Gastrocnemius medialis (tissue), 4 donors: ENCODE measurements around the gene HDAC4.

ENCODE experiments used
- POLR2A ChIP-seq, 2 donors: fragments of 450-650 bp; IDR thresholded peaks; one replicate each; pipeline ENCODE4 v1.6.1; 2017; ENCODE audit warnings: antibody characterized with exemption in 2 of 2, mild to moderate bottlenecking in 2 of 2, moderate library complexity in 2 of 2
- TF ChIP-seq, protein P1 (sequence below), 5 experiments: fragments of 450-650 bp in 3 of 5; fragments of 200-600 bp in 2 of 5; sonication (generic) in 2 of 5; IDR thresholded peaks in 4 of 5; conservative IDR thresholded peaks in 1 of 5; 1 replicate in 4 of 5; 2 replicates in 1 of 5; pipeline ENCODE4 v1.5.1; 2016 to 2019; ENCODE audit warnings: antibody characterized with exemption in 5 of 5, mild to moderate bottlenecking in 3 of 5, moderate library complexity in 3 of 5

DNA sequence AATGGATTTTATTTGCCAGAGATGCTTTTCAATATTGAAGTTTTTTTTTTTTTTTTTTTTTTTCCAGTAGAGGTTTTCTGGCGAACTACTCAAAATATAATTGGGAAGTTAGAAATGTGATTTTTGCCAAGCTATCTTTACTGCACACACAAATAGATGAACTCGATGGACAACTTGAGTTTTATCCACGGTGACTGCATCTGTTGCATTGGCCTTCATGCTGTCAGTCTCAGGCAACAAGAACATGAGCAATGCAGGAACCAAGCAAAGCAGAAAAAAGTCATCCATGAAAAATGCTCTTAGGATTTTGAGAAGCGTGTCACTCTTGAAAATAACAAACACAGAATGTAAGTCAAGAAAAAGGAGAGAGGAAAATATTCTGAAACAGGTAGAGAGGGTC is 22.7 kb upstream of the HDAC4 start:
- TF ChIP-seq, protein P1, sequence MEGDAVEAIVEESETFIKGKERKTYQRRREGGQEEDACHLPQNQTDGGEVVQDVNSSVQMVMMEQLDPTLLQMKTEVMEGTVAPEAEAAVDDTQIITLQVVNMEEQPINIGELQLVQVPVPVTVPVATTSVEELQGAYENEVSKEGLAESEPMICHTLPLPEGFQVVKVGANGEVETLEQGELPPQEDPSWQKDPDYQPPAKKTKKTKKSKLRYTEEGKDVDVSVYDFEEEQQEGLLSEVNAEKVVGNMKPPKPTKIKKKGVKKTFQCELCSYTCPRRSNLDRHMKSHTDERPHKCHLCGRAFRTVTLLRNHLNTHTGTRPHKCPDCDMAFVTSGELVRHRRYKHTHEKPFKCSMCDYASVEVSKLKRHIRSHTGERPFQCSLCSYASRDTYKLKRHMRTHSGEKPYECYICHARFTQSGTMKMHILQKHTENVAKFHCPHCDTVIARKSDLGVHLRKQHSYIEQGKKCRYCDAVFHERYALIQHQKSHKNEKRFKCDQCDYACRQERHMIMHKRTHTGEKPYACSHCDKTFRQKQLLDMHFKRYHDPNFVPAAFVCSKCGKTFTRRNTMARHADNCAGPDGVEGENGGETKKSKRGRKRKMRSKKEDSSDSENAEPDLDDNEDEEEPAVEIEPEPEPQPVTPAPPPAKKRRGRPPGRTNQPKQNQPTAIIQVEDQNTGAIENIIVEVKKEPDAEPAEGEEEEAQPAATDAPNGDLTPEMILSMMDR (IDR thresholded peaks at IDR 0.05 in 4 of 5, conservative IDR thresholded peaks at IDR 0.05 in 1 of 5): no peak
- TF ChIP-seq POLR2A (IDR thresholded peaks at IDR 0.05): no peak
